DND-41 (cell line): Measurements from ENCODE around the gene SMC3.

Experiments
- ATAC-seq: fragments of 200-7000 bp; cut with Tn5 transposase; 3 replicates; pipeline ENCODE4 v1.9.1; 2021; ENCODE audit warnings: low read depth; ENCODE audit not compliant: insufficient read depth
- DNase-seq: peaks from one replicate; pipeline ENCODE4 v3.0.0-alpha.2; 2020
- H2AFZ ChIP-seq: 2 replicates; pipeline ENCODE4 v1.6.0; 2012; ENCODE audit warnings: low read depth, low read length
- H3K27ac ChIP-seq: 2 replicates; pipeline ENCODE4 v1.5.1; 2012; ENCODE audit warnings: low read length, inconsistent platforms
- H3K27me3 ChIP-seq: fragments of 200-600 bp; sonication (generic); 2 replicates; pipeline ENCODE4 v1.6.0; 2012; ENCODE audit warnings: low read length, mild to moderate bottlenecking, inconsistent platforms; ENCODE audit not compliant: insufficient read depth, poor library complexity
- H3K36me3 ChIP-seq: 2 replicates; pipeline ENCODE4 v1.5.1; 2012; ENCODE audit warnings: low read length, inconsistent platforms; ENCODE audit not compliant: insufficient read depth
- H3K4me1 ChIP-seq: 2 replicates; pipeline ENCODE4 v1.5.1; 2012; ENCODE audit warnings: mild to moderate bottlenecking, low read length; ENCODE audit not compliant: insufficient read depth
- H3K4me2 ChIP-seq: 2 replicates; pipeline ENCODE4 v1.6.0; 2012; ENCODE audit warnings: mild to moderate bottlenecking, moderate library complexity, low read length, inconsistent platforms; ENCODE audit not compliant: insufficient read depth
- H3K4me3 ChIP-seq, 2 experiments: fragments of 200-600 bp in 1 of 2; shearing (Covaris generic) in 1 of 2; 2 replicates each; pipeline ENCODE4 v1.5.1; 2012 to 2016; ENCODE audit warnings: inconsistent platforms in 2 of 2, low read length in 2 of 2, mild to moderate bottlenecking in 2 of 2, low read depth in 1 of 2, moderate library complexity in 1 of 2
- H3K79me2 ChIP-seq: 2 replicates; pipeline ENCODE4 v1.6.0; 2012; ENCODE audit warnings: low read length, inconsistent platforms; ENCODE audit not compliant: insufficient read depth
- H3K9ac ChIP-seq: 2 replicates; pipeline ENCODE4 v1.6.0; 2012; ENCODE audit warnings: low read depth, mild to moderate bottlenecking, inconsistent platforms, low read length, moderate library complexity
- H3K9me3 ChIP-seq: 2 replicates; pipeline ENCODE4 v1.5.1; 2012; ENCODE audit warnings: low read length, moderate library complexity, mild to moderate bottlenecking, inconsistent platforms; ENCODE audit not compliant: insufficient read depth, severe bottlenecking
- H4K20me1 ChIP-seq: 2 replicates; pipeline ENCODE4 v1.6.0; 2012; ENCODE audit warnings: low read length; ENCODE audit not compliant: insufficient read depth
- EZH2 ChIP-seq: IDR thresholded peaks from 3 replicates; pipeline ENCODE4 v1.6.1; 2012; ENCODE audit warnings: borderline replicate concordance, low read depth, mild to moderate bottlenecking, moderate library complexity, low read length, inconsistent platforms; ENCODE audit not compliant: severe bottlenecking
- TF ChIP-seq, protein P1 (sequence below): IDR thresholded peaks from 2 replicates; pipeline ENCODE4 v1.5.1; 2012; ENCODE audit warnings: borderline replicate concordance, low read length, moderate library complexity, mild to moderate bottlenecking; ENCODE audit not compliant: poor library complexity, severe bottlenecking; ENCODE audit errors: extremely low read depth

The SMC3 gene

DNA sequence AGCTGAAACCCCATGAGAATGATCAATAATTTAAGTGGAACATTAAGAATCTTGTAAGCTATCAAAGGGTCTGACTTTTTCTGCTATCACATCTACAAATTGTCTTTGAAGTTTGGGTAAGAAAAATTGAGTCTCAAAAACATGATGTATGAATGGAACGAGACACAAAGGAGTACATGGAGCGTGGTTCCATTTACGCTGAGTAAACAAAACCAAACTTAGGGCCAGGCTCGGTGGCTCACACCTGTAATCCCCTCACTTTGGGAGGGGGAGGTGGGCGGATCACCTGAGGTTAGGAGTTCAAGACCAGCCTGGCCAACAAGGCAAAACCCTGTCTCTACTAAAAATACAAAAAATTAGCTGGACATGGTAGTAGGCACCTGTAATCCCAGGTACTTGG is 24.3 kb downstream of the SMC3 start:
- Histone ChIP-seq H4K20me1 (no peaks in the 10 kb centered on the region), H3K9me3 (no peaks in the 10 kb centered on the region), H3K4me2 (no peak overlapping the region), H3K79me2 (no peaks in the 10 kb centered on the region), H3K9ac (no peak overlapping the region), H3K36me3 (peaks cover 96% of the 10 kb centered on the region), H3K27ac (no peak overlapping the region), H3K4me1 (no peaks in the 10 kb centered on the region), H3K27me3 (no peaks in the 10 kb centered on the region), H2AFZ (no peak overlapping the region), H3K4me3 (no peak overlapping the region)
- no peak for TF ChIP-seq EZH2
- TF ChIP-seq, protein P1, sequence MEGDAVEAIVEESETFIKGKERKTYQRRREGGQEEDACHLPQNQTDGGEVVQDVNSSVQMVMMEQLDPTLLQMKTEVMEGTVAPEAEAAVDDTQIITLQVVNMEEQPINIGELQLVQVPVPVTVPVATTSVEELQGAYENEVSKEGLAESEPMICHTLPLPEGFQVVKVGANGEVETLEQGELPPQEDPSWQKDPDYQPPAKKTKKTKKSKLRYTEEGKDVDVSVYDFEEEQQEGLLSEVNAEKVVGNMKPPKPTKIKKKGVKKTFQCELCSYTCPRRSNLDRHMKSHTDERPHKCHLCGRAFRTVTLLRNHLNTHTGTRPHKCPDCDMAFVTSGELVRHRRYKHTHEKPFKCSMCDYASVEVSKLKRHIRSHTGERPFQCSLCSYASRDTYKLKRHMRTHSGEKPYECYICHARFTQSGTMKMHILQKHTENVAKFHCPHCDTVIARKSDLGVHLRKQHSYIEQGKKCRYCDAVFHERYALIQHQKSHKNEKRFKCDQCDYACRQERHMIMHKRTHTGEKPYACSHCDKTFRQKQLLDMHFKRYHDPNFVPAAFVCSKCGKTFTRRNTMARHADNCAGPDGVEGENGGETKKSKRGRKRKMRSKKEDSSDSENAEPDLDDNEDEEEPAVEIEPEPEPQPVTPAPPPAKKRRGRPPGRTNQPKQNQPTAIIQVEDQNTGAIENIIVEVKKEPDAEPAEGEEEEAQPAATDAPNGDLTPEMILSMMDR = no peak
- DNase-seq = no peak
- no peak for ATAC-seq

DNA sequence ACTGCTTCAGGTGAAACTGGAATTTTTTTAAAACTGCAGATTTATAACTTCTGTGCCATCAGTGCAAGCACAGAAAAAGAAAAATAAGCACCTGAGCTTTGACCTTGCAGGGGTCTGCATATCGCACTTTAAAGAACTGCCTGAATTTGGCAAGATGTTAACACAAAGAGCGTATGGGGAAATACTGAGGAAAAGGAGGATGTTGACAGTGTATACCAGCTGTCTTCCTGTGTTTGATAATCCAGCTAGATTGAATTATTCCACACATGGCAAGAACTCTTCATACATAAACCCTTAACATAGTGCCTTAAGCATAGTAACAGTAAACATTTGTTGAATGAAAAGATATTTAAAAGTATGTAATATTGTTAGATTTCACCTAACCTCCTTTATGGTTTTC is 30.0 kb downstream of the SMC3 start:
- H3K36me3 ChIP-seq = peaks cover 89% of the 10 kb centered on the region
- TF ChIP-seq, protein P1 = no peak
- TF ChIP-seq EZH2 = no peak
- H3K4me1 ChIP-seq = no peaks in the 10 kb centered on the region
- H3K9ac ChIP-seq = no peak overlapping the region
- H3K79me2 ChIP-seq = no peaks in the 10 kb centered on the region
- no peaks in the 10 kb centered on the region for H4K20me1 ChIP-seq
- H3K4me2 ChIP-seq = no peak overlapping the region
- H3K4me3 ChIP-seq = no peak overlapping the region
- H3K9me3 ChIP-seq = no peaks in the 10 kb centered on the region
- DNase-seq (no peak), ATAC-seq (no peak)
- no peaks in the 10 kb centered on the region for H3K27me3 ChIP-seq
- no peak overlapping the region for H2AFZ ChIP-seq
- no peak overlapping the region for H3K27ac ChIP-seq

DNA sequence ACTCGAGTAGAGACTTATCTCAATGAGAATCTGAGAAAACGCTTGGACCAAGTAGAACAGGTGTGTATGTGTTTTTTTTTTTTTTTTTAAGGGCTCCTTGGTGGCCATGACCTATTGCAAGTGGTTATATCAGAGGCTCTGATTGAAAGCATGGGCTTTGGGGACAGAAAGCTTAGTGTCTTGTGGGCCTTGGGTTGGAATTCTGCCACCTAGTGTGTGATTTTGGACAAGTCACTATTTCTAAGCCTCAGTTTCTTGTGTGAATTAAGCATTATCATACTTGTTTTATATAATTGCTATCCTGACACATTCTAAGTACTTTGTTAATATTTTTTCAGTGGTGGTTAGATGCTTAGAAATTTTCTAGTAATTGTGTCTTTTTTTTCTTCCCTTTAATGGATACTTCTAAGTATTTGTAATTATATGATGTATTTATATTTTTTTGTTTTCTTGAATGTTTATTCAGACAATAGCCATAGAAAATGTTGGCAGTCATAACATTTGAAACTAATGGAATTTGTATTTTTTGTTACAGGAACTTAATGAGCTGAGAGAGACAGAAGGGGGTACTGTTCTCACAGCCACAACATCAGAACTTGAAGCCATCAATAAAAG is 33.1 kb downstream of the SMC3 start:
- ATAC-seq = peak; percentile 86

More for the DNA sequence above, 33.1 kb downstream of the SMC3 start:
- Histone ChIP-seq H3K27me3 (no peaks in the 10 kb centered on the region), H3K36me3 (peaks cover 89% of the 10 kb centered on the region), H3K4me3 (no peak overlapping the region), H2AFZ (no peak overlapping the region), H3K27ac (no peak overlapping the region), H3K79me2 (no peaks in the 10 kb centered on the region), H4K20me1 (no peaks in the 10 kb centered on the region), H3K9me3 (no peaks in the 10 kb centered on the region), H3K4me2 (no peak overlapping the region), H3K9ac (no peak overlapping the region), H3K4me1 (no peaks in the 10 kb centered on the region)
- TF ChIP-seq EZH2 = no peak
- TF ChIP-seq, protein P1 = peak; percentile 68
- peak; percentile 43 for DNase-seq
